ENCODE results near the gene SHC2. TPM values are rescaled to one million over a fixed set of nuclear protein-coding genes. Genes with fewer than 3 reads are reported as not detected.
A peak's percentile ranks its signal among the peaks of the same experiment; 100 is the strongest.

Gene SHC2, protein sequence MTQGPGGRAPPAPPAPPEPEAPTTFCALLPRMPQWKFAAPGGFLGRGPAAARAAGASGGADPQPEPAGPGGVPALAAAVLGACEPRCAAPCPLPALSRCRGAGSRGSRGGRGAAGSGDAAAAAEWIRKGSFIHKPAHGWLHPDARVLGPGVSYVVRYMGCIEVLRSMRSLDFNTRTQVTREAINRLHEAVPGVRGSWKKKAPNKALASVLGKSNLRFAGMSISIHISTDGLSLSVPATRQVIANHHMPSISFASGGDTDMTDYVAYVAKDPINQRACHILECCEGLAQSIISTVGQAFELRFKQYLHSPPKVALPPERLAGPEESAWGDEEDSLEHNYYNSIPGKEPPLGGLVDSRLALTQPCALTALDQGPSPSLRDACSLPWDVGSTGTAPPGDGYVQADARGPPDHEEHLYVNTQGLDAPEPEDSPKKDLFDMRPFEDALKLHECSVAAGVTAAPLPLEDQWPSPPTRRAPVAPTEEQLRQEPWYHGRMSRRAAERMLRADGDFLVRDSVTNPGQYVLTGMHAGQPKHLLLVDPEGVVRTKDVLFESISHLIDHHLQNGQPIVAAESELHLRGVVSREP
- total RNA-seq, result 10 to 100 TPM in 7 of 9 donors, 1 to 10 TPM in 2; 9.1 to 35.8 (median 14.6) TPM
- polyA plus RNA-seq, result 10 to 100 TPM in 1 of 2 donors, 1 to 10 TPM in 1; 6.7 to 22.3 TPM
- long read RNA-seq, donor 1, transcript SHC2-201 (13 exons, 2,494 nt), result major isoform, 46 of 74 reads
- long read RNA-seq, donor 1, partial matches to known transcripts, result 8 of 74 reads
- long read RNA-seq, donor 1, other reads (novel, unspliced or antisense), result 16 of 74 reads
- long read RNA-seq, donor 2, partial matches to known transcripts, result 6 of 20 reads
- long read RNA-seq, donor 2, other reads (novel, unspliced or antisense), result 10 of 20 reads
- long read RNA-seq, donor 3, transcript SHC2-201 (13 exons, 2,494 nt), result major isoform, 42 of 57 reads
- long read RNA-seq, donor 3, partial matches to known transcripts, result 2 of 57 reads
- long read RNA-seq, donor 3, other reads (novel, unspliced or antisense), result 11 of 57 reads

DNA sequence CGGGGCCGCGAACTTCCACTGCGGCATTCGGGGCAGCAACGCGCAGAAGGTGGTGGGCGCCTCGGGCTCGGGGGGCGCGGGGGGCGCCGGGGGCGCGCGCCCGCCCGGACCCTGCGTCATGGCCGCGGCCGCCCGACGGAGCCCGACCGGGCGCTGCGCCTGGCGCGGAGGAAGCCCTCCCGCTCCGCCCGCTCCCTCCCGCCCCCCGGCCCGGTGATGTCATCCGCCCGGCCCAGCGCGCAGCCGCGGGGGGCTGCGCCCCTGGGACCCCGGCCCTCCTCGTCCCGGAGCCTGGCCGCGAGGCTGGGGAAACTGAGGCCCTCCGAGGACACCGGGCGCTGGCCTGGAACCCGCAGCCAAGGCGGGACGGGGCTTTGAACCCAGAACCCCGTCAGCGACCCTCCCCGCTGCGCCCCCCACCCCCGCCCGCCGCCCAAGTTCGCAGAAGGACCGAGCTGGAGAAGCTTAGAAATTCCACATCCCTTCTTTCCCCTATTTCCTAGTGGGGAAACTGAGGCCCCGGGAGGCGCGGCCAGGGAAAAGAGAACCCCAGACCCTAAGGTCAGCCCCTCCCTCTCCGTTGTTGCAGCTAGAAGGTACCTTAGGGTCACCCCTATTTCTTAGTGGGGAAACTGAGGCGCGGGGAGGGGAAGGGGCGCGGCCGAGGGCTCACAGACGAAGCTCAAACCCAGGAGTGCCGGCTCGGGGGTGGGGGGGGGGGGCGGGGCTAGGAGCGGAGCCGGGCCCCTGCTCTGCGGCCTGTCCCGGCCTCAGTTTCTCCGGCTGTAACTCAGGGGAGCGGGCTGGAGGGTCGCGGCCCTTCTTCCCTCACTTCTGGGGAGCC, at the start of gene SHC2:
Gene SHC2 (minus strand): TSS at position 157 of the 844 bp plus-strand sequence. CDS start 37 bp downstream, at position 120.
- no peaks in the 10 kb centered on the region for H3K36me3 ChIP-seq
- intact Hi-C loops (cut with DNase I), result no loop called here
- H3K27ac ChIP-seq, result peak within 1 kb of the TSS; percentile 59 to 92 (median 86)
- peak in 3 of 5 donors; percentile 56 to 67 (median 64) for DNase-seq
- peak within 1 kb of the TSS; percentile 65 to 95 (median 84) for H3K4me3 ChIP-seq
- peaks cover 0 to 25% (median 10%) of the 10 kb centered on the region in 12 donors for H3K4me1 ChIP-seq
- H3K9me3 ChIP-seq, result no peaks in the 10 kb centered on the region
- ATAC-seq, result peak in 2 of 4 donors; percentile 30 to 53
- no peak for TF ChIP-seq POLR2A (IDR thresholded peaks at IDR 0.05)
- TF ChIP-seq, protein P1, sequence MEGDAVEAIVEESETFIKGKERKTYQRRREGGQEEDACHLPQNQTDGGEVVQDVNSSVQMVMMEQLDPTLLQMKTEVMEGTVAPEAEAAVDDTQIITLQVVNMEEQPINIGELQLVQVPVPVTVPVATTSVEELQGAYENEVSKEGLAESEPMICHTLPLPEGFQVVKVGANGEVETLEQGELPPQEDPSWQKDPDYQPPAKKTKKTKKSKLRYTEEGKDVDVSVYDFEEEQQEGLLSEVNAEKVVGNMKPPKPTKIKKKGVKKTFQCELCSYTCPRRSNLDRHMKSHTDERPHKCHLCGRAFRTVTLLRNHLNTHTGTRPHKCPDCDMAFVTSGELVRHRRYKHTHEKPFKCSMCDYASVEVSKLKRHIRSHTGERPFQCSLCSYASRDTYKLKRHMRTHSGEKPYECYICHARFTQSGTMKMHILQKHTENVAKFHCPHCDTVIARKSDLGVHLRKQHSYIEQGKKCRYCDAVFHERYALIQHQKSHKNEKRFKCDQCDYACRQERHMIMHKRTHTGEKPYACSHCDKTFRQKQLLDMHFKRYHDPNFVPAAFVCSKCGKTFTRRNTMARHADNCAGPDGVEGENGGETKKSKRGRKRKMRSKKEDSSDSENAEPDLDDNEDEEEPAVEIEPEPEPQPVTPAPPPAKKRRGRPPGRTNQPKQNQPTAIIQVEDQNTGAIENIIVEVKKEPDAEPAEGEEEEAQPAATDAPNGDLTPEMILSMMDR (IDR thresholded peaks at IDR 0.05), result no peak
- peaks cover 0 to 28% (median 0%) of the 10 kb centered on the region in 9 donors for H3K27me3 ChIP-seq
- 1 to 4% (median 1%) methylated on average over 5 to 85 of the region's 85 CpGs for WGBS, 4 donors

DNA sequence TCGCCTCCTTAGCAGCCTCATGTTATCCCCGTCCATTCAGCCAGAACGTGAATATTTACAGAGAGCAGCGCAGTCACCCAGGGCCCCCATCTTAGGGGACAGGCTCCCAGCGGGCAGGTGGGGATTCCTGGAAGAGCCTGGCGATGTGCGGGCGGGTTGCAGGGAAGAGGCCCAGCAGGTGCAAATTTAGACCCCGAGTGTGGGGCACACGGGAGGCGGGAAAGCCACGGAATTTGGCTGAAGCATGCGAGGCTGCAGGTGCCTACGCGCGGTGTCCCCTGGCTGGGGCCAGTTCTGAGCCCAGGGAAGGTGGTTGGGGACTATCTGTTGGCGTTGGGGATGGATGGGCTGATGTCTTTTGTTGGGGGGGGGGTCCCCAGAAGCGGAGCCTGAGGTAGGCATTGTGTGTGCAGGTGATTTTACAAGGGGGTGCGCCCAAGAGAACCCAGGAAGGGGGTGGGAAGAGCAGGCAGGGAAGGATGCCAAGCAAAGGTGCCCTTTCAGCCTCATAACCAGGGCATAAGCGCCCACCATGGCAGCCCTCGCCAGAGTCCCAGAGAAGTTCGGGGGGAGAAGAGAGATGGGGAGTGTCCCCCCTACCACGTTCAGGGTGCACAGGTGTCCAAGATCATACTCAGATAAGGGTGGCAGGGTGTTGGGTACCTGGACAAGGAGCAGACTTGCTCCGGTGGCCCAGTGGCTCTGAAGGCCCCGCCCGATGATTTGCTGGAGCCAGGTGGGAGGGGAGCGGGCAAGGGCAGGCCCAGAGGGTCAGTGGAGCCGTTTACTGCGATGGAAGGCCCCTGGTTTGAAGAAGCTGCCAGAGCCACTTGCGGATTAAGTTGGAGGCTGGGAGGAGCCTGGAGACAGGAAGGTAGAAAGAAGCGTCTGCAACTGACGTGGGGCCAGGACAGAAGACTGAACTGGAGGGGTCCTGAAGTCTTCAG, 47.6 kb upstream of the SHC2 start:
- H3K27me3 ChIP-seq, result no peaks in the 10 kb centered on the region
- H3K4me1 ChIP-seq, result peaks cover 6 to 51% (median 26%) of the 10 kb centered on the region in 12 donors
- peak overlapping the region; percentile 70 to 100 (median 90) for H3K4me3 ChIP-seq
- H3K27ac ChIP-seq, result peak overlapping the region in 4 of 12 donors; percentile 91 to 99 (median 94)
- TF ChIP-seq, protein P1 (IDR thresholded peaks at IDR 0.05), result no peak
- TF ChIP-seq POLR2A (IDR thresholded peaks at IDR 0.05), result no peak
- DNase-seq (peak in 1 of 5 donors; percentile 32), ATAC-seq (no peak)
- intact Hi-C loops (cut with DNase I), result no loop called here
- WGBS, 4 donors, result 60 to 74% (median 65%) methylated on average over 29 to 32 of the region's 32 CpGs
- no peaks in the 10 kb centered on the region for H3K9me3 ChIP-seq
- H3K36me3 ChIP-seq, result peaks cover 0 to 10% (median 8%) of the 10 kb centered on the region in 9 donors
